ENCODE results near the gene CREB5.

The CREB5 gene

DNA sequence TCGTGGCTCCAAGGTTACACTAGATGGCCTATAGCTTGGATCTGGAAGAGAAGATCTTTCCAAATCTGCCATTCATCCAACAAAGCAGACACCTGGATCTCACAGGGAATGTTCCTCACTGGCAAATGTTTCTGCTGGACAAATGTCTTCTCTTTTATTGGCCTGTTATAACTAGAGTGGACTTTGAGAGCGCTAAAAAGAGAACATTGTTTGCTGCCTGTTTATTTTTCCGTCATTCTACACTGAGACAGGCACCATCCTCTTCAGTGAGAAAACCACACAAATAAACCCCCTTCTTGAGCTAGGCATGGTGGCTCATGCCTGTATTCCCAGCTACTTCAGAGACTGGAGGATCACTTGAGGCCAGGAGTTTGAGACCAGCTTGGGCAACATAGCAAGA lies 206.9 kb downstream of the CREB5 start:
- no peak for DNase-seq

DNA sequence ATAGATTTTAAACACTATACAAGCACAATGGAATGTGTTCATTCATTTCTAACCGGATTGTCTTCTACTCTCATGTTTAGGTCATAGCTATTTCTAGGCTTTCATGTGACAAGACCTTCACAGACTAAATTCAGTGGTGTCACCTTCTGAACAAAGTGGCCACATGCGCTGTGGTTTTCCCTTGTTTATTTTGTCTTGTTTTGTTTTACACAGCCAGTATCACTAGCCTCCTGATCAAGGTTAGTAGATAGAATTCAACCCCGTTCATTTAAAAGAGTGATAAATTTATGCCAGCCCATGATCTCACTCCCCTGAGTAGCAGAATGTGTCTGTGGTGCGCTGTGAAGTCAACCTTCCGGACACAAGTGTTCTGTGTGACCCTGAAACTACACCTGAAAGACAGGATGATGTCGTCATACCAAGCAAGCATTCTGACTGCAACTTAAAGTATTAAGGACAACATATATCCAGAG lies 209.1 kb downstream of the CREB5 start:
- DNase-seq = no peak

DNA sequence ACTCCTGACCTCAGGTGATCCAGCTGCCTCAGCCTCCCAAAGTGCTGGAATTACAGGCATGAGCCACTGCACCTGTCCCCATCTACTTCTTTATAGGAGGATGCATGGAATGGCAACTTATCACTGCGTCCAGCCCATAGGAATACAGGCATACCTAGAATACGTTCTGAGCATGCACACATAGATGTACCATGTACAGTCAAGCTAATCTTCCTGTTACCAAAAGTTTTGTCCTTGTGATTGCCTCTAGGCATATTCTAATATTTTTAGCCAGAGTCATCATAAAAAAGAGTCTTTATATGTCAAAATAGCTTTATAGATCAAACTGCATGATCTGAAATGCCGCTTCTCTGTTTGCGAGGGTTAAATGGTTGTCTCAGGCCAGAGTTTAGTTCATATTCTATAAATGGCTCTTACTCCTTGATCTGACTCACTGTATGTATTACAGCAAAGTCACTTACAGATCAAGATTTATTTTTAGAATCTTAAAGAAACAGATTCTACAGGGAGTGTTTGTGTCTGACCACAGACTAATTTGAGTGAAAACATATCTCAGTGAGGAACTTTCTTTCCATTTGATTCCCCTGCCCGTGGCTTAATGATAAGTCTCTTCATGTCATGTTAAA lies 210.9 kb downstream of the CREB5 start:
- DNase-seq = no peak

DNA sequence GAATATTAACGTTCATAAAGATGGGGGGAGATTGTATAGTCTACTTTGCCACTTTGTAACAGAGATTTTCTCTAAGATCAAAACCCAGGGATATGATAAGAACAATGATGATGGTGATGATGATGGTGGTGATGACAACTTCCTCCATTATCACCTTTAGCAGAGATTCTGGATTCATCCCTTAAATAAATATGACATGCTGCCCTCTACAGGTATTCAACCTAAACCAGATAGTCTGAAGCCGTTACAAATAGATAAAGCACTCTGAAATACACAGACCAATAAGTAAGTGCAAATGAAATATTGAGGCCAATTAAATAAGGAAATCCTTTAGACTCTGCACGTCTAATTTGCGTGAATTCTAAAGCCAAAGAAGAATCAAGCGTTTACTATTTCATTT lies 211.5 kb downstream of the CREB5 start:
- no peak for DNase-seq

DNA sequence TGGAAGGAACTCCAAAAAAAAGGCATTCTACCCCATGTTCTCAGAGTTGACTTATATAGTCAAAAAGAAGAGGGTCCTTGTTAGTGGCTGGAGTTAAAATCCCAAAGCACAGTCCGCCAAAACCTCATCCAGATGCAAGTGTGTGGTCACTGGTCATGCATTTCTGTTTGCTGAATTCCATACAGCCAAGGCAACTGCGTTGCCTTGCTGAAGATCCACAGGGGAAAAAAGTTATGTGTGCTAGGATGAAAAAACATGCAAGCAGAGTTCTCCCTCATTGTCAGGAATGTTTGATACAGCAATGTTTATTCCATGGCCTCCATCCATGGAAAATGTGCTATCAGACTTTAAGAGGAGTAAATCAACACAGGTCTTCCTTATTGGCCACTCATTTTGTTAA lies 213.1 kb downstream of the CREB5 start:
- DNase-seq = no peak

DNA sequence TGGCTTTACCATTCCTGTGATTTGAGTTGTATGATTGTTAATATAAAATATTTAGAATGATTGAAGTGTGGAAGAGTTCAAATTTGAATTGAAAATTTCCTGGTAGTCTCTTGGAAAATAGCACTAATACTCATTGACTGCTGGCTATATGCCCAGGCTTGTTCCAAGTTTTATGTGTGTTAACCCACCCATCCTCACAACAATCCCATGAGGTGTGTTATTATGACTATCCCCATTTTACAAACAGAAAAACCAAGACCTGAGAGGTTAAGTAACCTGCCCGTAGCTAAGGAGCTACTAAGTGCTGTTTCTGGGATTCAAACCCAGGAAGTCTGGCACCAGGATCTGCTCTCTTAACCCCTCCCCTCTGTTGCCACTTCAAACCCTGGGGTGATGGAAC lies 213.9 kb downstream of the CREB5 start:
- no peak for DNase-seq

DNA sequence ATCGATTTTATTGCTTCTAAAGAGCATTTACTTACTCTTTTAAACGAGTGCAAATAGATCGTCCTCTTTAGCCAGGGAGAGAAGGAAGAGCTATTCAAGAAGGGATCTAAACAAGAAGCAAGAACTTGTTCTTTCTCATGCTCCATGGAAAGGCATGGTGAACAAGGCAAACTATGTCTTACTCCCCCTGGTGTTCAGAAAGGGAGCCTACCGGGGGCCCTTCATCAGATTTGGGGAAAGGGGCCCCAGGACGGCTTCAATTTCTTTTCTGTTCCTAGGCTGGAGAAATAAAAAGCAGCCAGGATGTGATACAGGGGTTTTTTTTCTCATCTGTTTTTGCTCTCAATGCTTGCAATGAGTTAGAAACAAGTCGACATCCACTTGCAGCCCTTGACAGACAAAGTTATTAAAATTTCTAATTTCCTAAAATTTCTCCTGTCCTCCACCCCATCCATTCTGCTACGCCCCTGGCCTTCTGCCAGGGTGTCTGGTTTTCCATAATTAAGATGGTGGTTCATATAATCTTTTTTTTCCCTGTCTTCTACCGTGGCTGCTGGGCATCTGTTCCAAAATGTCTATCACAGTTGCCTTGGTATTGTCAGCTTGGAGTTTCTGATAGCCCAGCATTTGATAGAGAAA lies 214.4 kb downstream of the CREB5 start:
- DNase-seq = peak; percentile 43

DNA sequence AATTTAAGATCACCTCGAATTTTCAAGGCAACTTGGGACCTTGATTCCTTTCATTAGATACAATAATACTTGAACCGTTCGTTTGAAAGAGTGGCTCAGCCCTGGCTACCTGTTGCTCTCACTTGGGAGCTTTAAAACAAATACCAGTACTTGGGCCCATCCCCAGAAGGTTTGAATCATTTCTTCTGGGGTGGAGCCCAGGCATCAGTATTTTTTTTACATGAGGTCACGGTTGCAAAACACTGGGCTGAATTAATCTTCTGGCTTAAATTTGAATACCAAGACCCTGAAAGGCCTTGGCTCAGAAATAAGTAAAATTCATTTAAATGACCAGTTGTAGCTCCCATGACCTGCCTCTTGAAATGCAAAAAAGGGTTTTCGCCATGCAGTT lies 214.9 kb downstream of the CREB5 start:
- no peak for DNase-seq

DNA sequence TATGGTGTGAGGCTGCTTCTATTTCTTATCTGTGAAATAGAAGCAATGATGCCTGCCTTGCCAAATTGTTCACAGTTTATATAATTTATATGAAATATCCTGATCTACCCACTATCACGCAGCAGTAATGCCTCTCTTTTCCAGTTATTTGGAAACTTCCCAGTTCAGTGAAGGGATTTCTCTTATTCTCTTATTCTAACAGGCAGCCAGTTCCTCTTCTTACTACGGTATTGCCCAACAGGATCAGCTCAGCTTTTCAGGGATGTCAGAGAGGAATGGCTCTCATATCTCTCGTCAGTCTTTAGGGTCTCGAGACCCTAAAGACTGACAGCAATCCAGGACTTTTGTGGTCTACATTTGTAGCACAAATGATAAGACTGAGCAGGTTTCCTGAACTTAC lies 215.6 kb downstream of the CREB5 start:
- no peak for DNase-seq

DNA sequence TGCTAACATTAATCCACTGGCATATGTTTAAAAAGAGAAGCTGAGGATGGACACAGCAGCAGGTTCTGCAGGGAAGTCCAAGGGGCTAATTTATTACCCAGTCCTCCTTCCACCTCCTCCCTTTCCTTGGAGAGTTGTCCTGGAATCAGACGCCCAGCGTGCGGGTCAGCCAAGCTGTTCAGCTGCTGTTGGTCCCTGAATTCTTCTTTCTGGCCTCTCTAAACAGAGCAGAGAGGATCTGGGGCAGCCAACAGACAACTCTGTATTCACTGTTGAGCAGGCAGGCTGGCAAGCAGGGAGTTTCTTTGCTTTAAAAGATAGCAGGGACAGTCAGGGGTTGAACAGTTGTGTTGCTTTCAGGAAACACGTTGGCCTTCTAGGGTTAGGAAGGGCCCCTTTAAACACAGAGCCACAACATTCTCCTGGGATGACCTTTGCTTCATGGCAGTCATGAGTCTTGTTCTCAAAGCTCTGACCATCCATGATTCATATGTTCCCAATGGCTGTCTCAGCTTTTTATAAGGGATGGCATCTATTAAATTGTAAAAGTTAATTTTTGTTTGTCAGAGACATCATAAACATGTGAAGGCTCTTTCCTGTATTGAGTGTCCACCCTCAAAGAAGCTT lies 217.0 kb downstream of the CREB5 start:
- DNase-seq = no peak

DNA sequence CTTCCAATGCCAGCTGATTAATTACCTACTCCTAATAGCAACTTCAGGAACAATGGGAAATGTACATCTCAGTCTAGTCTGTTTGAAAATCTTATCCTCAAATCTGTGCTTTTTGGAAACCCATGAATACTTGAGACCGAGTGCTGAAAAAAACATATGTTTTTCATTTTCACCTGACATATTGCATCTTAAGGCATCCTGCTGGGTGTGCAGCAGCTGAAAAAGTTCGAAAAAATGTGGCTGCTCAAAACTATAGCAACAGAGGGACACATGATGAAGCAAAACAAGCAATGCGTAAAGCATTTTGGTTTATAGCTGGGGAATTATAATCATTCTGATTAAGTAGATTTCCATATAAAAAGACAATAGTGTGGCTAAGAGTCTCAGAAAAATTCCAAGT lies 218.0 kb downstream of the CREB5 start:
- no peak for DNase-seq

DNA sequence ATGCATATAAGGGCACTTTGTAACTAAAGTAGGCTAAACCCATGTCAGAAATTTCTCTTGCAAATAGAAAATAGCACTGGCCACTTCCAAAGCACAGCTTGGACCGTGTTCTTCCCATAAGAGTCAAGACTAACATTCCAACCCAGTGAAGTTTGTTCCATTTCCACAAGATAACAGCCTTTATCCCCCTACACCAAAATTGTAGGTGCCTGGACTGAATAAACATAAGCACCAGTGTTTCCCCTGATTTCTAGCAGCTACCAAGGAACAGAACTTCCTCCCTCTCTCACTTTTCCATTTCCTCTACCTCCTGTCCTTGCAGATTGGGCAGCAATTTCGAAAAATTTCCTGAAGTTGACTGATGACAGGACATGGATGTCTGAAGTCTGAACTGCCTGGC lies 219.7 kb downstream of the CREB5 start:
- DNase-seq = no peak

DNA sequence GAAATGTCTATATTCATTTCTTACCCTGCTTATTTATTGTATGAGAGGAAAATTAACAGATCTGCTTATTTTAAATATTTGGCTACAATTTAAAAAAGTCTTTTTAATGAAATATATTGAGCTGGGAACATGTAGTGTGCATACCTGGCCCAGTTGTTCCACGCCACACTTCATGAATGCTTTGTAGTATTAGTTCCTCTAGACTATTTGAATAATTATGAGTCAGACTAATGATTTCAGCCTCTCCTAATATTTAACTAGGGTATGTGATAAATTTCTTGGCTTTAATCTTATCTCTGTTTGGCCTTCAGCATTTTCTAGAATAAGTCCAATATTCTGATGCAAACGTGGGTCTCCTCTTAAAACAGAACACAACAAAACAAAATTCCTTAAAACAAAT lies 226.6 kb downstream of the CREB5 start:
- no peak for DNase-seq

DNA sequence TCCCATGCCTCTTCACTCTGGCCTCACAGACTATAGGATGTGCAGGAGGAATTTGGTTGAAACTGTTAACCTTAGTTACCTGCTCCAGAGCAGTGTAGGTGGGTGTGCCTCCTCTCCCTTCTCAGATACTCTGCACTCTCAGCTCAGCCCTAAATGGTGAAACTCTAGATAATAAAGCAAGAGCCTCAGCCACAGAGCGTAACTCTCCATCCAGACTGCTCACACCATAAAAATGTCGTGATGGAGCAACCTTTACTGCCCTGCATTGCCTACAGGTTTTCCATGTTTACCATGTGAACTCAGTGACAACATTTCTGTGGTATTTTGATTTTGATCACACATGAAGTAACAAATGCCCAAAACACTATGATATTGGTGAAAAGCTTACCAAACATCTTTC lies 227.7 kb downstream of the CREB5 start:
- no peak for DNase-seq

DNA sequence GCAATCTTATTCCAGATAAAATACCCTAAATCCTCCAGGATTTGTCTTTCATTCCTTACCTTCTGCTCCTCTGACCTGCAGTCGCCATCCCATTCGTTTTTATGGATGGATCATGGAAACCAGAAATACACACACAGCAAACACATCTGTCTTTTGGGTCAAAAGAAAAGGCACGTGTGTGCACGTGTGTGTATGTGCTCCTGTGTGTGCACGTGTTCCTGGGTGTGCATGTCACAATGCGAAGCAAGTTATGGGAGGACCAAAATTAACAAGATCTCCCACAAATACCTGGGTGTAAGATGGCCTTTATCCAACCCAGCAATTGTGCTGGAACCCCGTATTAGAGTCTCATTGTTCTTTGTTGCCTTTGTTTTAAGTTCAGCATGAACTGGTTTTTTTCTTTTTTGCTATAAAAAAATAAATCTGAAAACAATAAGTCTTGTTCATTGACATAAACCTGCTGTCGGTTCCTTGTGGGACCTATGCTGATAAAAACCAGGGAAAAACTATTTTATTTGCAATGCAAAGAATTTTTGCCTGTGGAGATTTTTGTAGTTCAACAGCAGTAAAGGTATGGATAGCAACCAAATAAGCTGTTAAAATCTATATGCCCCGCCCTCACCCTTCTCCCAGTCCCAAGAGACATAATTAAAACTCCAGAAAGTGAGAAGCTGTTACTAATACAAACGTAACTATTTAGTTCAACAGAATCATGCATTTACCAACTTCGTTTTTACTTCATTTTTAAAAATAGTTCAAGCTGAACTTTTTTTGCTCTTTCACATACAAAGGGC lies 229.6 kb downstream of the CREB5 start:
- no peak for DNase-seq

DNA sequence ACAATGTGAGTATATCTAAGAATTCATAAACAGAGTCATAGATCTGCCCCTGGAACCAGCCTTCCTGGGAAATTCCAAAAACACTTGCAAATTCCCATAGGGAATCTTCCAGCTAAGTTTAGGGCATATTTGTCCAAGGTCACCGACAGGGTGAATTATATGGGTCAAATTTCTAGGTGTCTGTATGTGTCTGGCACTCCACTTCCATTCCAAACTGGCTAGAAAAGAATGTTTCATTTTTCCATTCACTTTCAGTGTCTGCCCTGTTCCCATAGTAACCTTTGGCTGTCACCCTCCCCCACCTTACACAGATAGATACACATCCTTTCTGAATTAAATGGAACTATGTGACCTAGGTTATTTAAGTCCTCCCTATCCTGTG lies 230.9 kb downstream of the CREB5 start:
- peak; percentile 48 for DNase-seq

DNA sequence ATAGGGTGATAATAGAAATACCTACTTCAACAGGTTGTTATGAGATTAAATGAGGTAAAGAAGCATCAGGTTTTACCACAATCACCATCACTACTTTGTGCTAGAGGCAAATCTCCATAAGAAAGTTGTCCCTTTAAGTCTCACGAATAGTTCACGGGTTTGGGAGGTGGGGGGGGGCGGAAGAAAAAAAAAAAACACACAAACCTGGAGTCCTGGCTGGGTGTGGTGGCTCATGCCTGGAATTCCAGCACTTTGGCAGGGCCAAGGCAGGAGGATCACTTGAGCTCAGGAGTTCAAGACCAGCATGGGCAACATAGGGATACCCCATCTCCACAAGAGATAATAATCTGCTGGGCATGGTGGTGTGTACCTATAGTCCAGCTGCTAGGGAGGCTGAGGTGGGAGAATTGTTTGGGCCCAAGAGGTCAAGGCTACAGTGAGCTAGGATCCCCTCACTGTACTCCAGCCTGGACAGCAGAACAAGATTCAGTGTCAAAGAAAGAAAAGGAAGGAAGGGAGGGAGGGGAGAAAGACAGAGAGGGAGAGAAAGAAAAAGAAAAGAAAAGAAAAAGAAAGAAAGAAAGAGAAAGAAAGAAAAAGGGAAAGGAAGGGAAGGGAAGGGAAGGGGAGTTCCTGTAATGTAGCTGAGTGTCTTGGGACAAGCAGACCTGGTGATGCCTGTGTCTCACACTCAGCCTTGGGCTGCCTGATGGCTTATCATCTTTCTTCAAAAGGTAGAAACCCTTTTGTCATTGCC lies 231.4 kb downstream of the CREB5 start:
- DNase-seq = no peak

DNA sequence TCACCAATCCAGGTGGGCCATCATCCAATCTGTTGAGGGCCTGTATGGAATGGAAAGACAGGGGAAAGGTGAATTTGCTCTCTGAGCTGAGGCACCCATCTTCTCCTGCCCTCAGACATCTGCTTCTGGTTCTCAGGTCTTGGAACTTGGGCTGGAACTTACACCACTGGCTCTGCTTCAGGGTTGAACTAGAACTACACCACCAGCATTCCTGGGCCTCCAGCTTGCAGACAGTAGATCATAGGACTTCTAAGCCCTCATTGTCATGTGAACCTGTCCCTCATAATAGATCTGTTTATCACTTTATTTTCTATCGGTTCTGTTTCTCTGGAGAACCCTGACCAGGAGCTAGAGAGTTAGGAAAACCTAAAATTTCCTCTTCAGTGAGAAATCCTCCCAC lies 233.5 kb downstream of the CREB5 start:
- no peak for DNase-seq

DNA sequence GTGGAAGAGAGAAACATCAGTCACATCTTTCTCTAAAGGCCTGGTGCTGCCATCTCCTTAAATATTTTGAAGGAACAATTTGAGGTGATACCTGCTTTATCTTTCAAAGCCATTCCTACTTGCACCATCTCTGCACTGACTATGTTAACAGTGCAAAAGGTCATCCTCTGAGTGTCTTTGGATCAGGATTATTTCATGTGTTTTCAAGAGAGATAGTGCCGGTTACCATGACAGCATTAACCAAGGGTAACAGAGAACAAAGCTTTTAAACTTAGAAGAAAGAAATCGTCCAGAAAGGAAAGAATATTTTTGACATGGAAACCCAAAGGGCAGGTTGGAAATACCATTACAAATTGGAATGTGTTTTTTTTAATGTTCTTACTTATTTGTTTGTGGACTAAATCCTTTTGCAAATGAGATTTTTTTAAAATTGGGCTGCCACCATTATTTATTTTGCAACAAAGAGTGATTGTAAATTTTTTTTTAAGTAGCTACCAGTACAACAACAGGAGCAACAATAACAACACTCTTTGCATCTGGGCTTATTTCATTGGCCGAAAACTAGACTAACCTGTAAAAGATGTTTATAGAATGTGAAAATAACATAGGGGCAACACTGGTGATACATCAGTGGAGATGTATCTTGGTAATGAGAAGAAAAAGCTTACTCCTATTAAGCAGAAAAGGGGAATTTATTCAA lies 234.2 kb downstream of the CREB5 start:
- DNase-seq = no peak

DNA sequence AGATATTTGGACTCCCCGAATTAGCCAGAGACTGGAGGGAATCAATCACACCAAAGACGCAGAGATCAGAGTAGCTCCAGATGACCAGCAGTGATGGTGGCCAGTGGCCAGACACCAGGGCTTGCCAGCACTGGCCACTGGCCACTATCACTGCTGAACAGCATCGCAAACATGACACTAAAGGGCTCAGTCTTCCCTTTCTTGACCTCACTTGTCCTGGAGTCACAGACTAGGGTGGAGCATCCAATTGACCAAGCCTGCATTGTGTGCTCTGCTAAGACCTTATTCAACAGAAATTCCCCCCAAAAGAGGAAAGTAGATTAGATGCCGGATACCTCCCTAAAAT lies 234.7 kb downstream of the CREB5 start:
- DNase-seq = no peak

DNA sequence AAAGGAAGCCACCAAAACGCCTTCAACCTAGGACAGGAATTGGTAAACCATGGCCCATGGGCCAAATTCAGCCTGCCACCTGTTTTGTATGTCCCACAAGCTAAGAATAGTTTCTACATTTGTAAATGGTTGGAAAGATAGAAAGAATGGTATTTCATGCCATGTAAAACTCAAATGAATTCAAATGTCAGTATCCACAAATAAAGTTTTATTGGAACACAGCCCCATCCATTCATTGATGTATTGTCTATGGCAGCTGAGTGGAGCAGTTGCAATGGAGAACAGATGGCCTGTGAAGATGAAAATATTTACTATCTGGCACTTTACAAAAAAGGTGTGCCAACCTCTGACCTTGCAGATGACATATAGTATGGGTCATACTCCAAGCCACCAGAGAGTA lies 236.9 kb downstream of the CREB5 start:
- no peak for DNase-seq

DNA sequence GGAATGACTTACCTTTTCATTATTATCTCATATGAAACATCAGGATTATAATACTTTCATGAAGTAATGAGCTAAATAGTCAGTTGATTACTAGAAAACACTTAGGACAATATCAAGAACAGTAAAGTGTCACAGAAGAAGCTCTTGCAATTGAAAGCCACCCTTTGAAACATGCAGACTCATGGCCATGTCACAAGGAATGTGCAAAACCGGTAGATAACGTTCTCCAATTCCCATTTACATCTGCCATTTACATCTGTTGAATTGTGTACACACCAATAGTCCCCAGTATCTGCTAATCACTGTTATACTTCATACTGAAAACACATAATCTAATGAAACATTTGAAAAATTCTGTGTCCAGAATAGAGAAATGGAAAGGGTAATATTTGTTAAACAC lies 237.5 kb downstream of the CREB5 start:
- DNase-seq = no peak

DNA sequence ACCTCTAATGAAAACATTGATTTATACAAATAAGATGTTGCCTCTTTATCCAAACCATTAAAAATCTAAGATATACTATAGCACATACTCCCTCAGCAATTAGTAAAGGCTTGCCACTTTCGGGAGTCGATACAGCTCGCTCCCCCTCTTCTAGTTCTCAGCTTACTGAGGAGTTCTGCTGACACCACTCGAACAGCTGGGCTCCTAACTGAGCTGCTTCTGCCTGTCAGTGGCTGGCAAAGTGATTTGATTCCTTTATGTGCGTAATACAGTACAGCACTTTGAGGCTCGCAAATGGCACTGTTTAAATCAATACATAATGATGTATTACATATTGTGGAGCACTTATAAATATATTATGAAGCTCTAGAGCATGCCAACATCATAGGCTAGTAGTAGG lies 241.8 kb downstream of the CREB5 start:
- DNase-seq = peak; percentile 67

Measured in eye (tissue), 1 donor.